Activated naive CD4-positive, alpha-beta T cell treated with anti-CD3 and anti-CD28 coated beads, Interleukin-2, amount 50 U/mL, for 72 hours (primary cell): ENCODE results near the gene ICOS. TPM values are rescaled to one million over a fixed set of nuclear protein-coding genes. Genes with fewer than 3 reads are reported as not detected.

Experiments
- ATAC-seq, 2 donors: fragments of 150-1000 bp; cut with Tn5 transposase; 2 replicates each; pipeline ENCODE4 v1.10.0; 2021; ENCODE audit warnings: mild to moderate bottlenecking in 2 of 2, moderate library complexity in 2 of 2
- DNase-seq, 2 donors: peaks; one replicate each; pipeline ENCODE4 v3.0.0; 2021 to 2022; ENCODE audit warnings: low spot score in 2 of 2
- H3K27ac Mint-ChIP-seq, 2 donors: one replicate each; pipeline ENCODE4 v1.8.0; 2022; ENCODE audit warnings: mild to moderate bottlenecking in 2 of 2, mixed read lengths in 2 of 2
- H3K36me3 Mint-ChIP-seq, 2 donors: one replicate each; pipeline ENCODE4 v1.8.0; 2022; ENCODE audit warnings: mixed read lengths in 2 of 2
- H3K9me3 Mint-ChIP-seq, 2 donors: one replicate each; pipeline ENCODE4 v1.8.0; 2022; ENCODE audit warnings: mixed read lengths in 2 of 2
- total RNA-seq, 2 donors: library from RNA; stranded (reverse); gene quantifications; one replicate each; pipeline ENCODE4 v1.2.3, GENCODE V29; 2022

Gene ICOS
- total RNA-seq, 2 donors from 2014 or later: 54.4 to 117 TPM

GRCh38 chr2:204010628-204011560, 74.3 kb downstream of the ICOS start:
- Mint-ChIP-seq H3K9me3 (peaks cover 25 to 38% of the 10 kb centered on the region in 2 donors), H3K36me3 (peaks cover 23 to 54% of the 10 kb centered on the region in 2 donors), H3K27ac (no peak overlapping the region)
- ATAC-seq: peak; percentile 45 to 62
- no peak for DNase-seq

Other genes starting within 250 kb of the ICOS start
- gene CD28, start 230.1 kb upstream of the ICOS start, total RNA-seq: 100 to 1,000 TPM; 159 to 191 TPM
- 10 to 100 TPM; 55.0 to 61.7 TPM for gene CTLA4, start 69.0 kb upstream of the ICOS start, total RNA-seq